GM18520 (cell line): ENCODE results near the gene HNRNPAB.
"Not testable (repeated sequence)": the region's sequence is repeated elsewhere in the genome, so short reads cannot be mapped to it uniquely, and the experiment has no call there.

Experiments used
- ATAC-seq: cut with Tn5 transposase; IDR thresholded peaks from one replicate; pipeline ENCODE4 v1.9.1; 2021; ENCODE audit not compliant: unreplicated experiment

Gene HNRNPAB

GRCh38 chr5:178196281-178196812 lies 8.0 kb upstream of the HNRNPAB start:
- ATAC-seq = no peak

- no peak for ATAC-seq
These were observed 7.3 kb upstream of the HNRNPAB start for GRCh38 chr5:178196986-178197385.

- not testable (repeated sequence) for ATAC-seq
These were observed 6.2 kb upstream of the HNRNPAB start for GRCh38 chr5:178198151-178198550.

GRCh38 chr5:178198706-178199105 lies 5.6 kb upstream of the HNRNPAB start:
- no peak for ATAC-seq

- ATAC-seq = no peak
These were observed 4.5 kb upstream of the HNRNPAB start for GRCh38 chr5:178199581-178200434.

- ATAC-seq = no peak
These were observed 3.0 kb upstream of the HNRNPAB start for GRCh38 chr5:178201221-178201926.

- no peak for ATAC-seq
These were observed 2.5 kb upstream of the HNRNPAB start for GRCh38 chr5:178201927-178202235.

GRCh38 chr5:178202541-178202940 lies 1.8 kb upstream of the HNRNPAB start:
- ATAC-seq = no peak

GRCh38 chr5:178203670-178204181 lies 607 bp upstream of the HNRNPAB start:
- no peak for ATAC-seq

GRCh38 chr5:178204935-178205748 lies 809 bp downstream of the HNRNPAB start:
- peak; percentile 34 for ATAC-seq

- ATAC-seq = no peak
These were observed 1.4 kb downstream of the HNRNPAB start for GRCh38 chr5:178205749-178206047.

GRCh38 chr5:178206166-178207101 lies 2.1 kb downstream of the HNRNPAB start:
- ATAC-seq = no peak

- no peak for ATAC-seq
These were observed 3.0 kb downstream of the HNRNPAB start for GRCh38 chr5:178207183-178207916.

GRCh38 chr5:178207917-178208280 lies 3.6 kb downstream of the HNRNPAB start:
- ATAC-seq = no peak

GRCh38 chr5:178208540-178209227 lies 4.4 kb downstream of the HNRNPAB start:
- ATAC-seq = no peak

- ATAC-seq = no peak
These were observed 5.2 kb downstream of the HNRNPAB start for GRCh38 chr5:178209334-178210072.

- ATAC-seq = no peak
These were observed 5.8 kb downstream of the HNRNPAB start for GRCh38 chr5:178210073-178210535.

GRCh38 chr5:178210686-178211085 lies 6.4 kb downstream of the HNRNPAB start:
- no peak for ATAC-seq
